HG02973 (cell line): Measurements from ENCODE around the gene GATA1.

ENCODE experiments used
- ATAC-seq: cut with Tn5 transposase; IDR thresholded peaks from one replicate; pipeline ENCODE4 v1.9.1; 2021; ENCODE audit warnings: moderate library complexity; ENCODE audit not compliant: unreplicated experiment

Gene GATA1

GRCh38 chrX:48839686-48840085 is 53.3 kb downstream of the GATA1 start:
- ATAC-seq = no peak
